ENCODE data around the gene GALK1.

GALK1 gene

DNA sequence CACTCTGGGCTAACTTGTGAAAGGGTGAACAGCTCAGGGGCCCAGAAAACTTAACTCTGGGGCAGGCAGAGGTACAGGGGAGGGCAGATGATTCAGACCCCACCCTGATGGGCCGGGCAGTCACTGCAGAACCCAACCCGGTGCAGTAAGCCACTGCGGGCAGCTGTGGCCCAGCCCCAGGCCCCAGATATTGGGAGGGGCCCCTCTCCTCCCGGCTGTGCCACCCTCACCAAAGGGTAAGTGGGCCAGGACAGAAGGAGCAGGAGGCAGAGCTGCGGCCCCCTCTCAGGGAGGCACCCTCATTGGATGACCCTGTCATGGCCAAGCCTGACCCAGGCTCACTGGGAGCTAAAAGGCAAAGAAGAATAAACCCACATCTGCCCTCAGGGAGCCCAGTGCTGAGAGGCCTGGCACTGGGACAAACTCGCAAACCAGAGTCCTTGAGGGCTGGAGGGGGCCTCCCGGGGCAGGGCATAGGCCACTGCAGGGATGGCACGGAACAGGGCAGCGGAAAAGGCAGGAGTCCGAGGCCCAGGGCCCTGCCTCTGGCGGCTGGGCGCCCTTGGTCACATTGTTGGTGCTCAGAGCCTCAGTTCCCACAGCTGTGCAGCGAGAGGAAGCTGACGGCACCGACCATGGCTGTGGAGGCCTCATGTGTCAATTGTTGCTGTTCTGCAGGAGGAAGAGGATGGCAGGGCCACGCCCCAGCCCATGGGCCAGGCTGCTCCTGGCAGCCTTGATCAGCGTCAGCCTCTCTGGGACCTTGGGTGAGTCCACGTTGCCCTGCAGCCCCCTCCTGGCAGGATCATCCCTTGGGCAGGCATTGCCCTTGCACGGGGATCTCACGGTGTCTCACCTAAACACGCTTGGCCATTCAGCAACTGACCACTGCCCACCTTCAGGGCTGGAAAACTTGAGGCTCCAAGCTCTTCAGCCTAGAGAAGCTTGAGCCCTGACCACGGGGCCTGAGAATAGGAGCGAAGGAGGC is 40.7 kb downstream of the GALK1 start:
- DNase-seq (ENCODE audit: low read depth) = no peak

DNA sequence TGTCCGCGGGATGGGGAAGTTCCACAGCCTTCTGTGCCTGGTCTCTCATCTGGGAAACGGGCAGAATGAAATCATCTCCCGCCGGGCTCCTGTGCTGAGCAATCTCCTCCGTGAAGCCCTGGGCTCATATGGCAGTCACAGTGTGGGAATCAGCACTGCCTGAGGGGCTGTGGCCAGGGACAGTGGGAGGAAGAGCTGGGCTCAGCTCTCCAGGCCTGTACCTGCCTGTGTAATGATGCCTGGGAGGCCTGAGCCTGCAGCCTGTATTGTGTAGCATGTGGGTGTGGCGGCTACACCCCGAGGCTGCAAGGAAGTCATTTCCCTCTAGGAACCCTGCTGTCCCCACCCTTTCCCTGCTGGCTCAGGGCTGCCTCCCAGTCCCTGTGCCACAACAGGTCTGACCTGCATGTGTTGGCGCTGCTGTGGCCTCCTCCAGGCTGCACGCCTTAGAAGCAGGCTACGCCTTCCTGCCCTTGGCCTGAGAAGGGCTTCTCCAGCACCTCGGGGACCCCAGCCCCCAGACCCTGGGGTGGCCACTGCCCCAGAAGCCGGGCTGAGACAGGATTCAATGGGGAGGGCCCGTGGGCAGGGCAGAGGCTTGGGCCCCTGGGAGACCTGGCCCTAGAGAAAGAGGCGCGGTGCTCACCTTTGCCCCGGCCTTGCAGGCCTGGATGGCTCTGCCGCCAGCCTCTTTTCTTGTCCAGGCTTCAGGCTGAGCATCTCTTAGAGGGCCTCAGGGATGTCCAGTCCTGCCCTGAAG is 41.6 kb downstream of the GALK1 start:
- no peak for DNase-seq (ENCODE audit: low read depth)

DNA sequence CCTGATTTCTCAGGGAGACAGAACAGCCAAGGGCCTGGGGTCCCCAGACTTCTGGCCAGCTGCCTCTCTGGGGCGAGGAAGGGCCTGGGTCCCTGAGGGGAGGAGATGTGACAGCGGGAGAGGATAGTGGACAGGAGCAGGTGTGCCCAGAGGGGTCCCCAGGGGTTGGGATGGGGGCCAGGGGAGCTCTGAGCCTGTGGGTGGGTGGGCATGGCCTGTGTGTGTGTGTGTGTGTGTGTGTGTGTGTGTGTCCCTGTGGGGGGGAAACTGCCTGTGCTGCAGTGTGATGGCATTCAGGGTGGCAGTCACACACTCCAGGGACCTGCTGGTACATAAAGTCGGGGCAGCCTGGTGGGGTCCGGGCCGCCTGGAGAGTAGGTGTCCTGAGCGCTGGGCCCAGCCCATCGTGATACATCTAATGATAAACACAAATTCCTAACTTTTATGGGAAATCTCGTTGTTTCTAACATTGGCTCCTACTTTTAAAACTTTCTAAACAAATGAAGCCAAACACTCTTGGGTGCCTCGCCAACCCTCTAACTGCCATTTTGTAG is 42.4 kb downstream of the GALK1 start:
- no peak for DNase-seq (ENCODE audit: low read depth)

DNA sequence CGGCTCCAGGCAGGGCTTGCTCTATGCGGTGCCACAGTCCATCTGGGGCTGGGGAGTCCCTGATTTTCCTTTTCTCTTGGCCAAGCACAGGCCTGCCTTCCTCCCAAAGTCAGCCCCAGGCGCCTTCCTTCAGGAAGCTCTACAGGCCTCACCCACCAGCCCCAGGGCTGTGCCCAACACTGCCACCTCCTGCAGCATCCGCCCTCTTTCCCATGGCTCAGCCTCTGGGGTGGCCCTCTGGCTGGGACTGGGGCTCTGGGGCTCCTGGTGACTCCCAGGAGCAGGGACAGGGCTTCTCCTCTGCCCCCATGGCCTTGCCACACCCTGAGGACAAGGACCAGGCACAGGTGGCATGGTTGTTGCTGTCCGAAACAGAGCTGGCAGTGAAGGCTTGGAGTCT is 42.9 kb downstream of the GALK1 start:
- no peak for DNase-seq (ENCODE audit: low read depth)

DNA sequence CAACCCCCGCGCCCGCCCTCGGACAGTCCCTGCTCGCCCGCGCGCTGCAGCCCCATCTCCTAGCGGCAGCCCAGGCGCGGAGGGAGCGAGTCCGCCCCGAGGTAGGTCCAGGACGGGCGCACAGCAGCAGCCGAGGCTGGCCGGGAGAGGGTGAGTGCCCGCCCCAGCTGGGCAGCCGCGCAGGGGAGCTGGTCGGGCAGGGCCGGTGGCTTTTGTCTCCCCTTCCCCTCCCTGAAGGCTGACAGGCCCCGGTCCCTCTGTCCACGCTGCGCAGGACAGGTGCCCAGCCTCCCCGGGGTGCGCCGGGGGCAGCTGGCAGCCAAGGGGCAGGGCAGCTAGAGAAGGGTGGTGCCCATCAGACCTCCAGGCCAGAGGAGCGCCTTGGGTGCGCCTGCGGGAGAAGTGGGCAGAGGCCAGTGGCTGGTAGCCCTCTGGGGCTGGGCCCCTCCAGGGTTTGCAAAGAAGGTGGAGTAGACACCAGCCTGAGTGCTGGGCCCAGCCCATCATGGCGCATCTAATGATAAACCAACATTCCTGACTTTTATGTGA is 43.5 kb downstream of the GALK1 start:
- DNase-seq (ENCODE audit: low read depth) = no peak

DNA sequence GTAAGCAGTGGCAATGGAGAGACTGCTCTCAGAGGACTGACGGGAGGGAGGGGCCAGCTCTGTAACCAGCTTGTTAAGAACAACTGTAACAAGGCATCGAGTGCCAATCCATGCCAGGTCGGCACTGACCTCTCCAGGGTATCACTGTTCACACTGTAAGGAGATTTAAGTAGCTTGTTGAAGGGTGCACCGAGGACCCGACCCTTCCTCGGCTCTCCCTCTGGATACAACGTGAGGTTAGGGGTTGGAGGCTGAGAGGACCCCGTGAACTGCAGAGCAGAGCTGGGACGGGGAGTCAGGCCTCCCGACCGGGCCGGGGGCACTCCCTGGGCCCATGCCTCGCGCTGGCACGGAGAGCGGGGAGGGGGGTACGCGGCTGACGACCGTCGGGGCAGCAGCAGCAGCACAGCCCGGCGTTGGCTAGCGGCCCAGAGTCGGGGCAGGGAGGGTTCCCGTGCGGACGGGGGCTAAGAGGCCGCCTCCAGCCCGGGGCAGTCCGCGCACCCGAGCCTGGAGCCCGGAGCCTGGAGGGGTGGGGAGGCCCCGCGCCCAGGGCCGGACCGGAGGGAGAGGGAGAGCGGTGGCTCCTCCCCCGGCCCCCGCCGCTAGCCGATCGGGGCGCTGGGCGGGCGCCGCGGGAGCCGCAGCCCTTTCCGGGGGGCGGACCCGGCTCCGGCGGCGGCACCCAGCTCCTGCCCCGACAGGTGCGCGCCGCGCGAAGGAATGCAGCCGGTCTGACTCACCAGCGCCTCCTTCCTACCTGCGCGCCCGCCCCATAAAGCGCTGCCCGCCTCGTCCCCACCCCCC is 44.1 kb downstream of the GALK1 start, which contains the start of gene ITGB4:
TSS of gene ITGB4 (plus strand) at position 804 of the 807 bp plus-strand sequence. CDS start 3,245 bp downstream, outside the sequence.
- DNase-seq (ENCODE audit: low read depth) = no peak

DNA sequence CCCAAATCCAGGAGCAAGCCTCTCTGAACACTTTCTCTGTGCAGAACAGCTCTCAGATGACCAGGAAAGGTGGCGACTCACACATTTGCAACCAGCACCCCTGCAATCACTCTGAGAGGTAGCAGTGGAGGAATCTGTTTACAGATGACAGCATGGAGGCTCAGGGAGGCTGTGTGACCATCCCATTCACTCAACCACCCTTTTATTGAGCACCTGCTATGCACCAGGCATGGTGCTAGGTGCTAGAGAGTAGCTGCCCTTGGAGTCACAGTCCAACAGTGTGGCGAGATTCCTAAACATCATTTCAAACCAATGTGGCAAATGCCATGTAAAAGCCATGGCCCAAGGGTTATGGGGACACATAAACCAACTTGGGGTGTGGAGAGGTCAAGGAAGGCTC is 45.3 kb downstream of the GALK1 start:
- no peak for DNase-seq (ENCODE audit: low read depth)

DNA sequence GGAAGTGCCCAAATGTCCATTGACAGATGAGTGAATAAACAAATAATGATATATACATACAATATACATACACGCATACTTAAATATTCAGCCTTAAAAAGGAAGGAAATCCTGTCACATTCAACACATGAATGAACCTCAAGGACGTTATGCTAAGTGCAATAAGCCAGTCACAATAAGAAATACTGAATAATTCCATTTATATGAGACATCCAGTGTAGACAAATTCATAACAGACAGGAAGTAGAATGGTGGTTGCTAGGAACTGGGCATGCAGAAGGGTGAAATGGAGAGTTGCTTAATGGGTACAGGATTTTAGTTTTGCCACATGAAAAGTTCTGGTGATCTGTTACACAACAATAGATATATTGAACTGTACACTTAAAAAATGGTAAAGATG is 52.5 kb downstream of the GALK1 start:
- no peak for DNase-seq (ENCODE audit: low read depth)
